Stimulated activated memory B cell treated with anti-CD40 and anti-IgM and Interleukin-4, amounts not matched to agents 10 μg/mL and 1 μg/mL and 100 μg/mL, for 72 hours (primary cell): Measurements from ENCODE around the gene ARMC9.
"Not testable (repeated sequence)": the region's sequence is repeated elsewhere in the genome, so short reads cannot be mapped to it uniquely, and the experiment has no call there.

Experiments
- ATAC-seq: fragments of 150-1000 bp; cut with Tn5 transposase; 2 replicates; pipeline ENCODE4 v1.10.0; 2021
- H3K27ac Mint-ChIP-seq: one replicate; pipeline ENCODE4 v1.8.0; 2022; ENCODE audit warnings: mild to moderate bottlenecking, mixed read lengths
- H3K27me3 Mint-ChIP-seq: one replicate; pipeline ENCODE4 v1.8.0; 2022; ENCODE audit warnings: mixed read lengths
- H3K36me3 Mint-ChIP-seq: one replicate; pipeline ENCODE4 v1.8.0; 2022; ENCODE audit warnings: mixed read lengths
- H3K4me1 Mint-ChIP-seq: one replicate; pipeline ENCODE4 v1.8.0; 2022; ENCODE audit warnings: mixed read lengths
- H3K4me3 Mint-ChIP-seq: one replicate; pipeline ENCODE4 v1.8.0; 2022; ENCODE audit warnings: mild to moderate bottlenecking, moderate library complexity, mixed read lengths
- H3K9me3 Mint-ChIP-seq: one replicate; pipeline ENCODE4 v1.8.0; 2022; ENCODE audit warnings: mixed read lengths

ARMC9 gene

GRCh38 chr2:231174211-231174651, 24.2 kb upstream of the ARMC9 start:
- Mint-ChIP-seq H3K4me3 (no peak overlapping the region), H3K9me3 (no peaks in the 10 kb centered on the region), H3K27me3 (no peaks in the 10 kb centered on the region), H3K4me1 (peaks cover 24% of the 10 kb centered on the region), H3K27ac (no peak overlapping the region), H3K36me3 (peaks cover 64% of the 10 kb centered on the region)
- ATAC-seq, result no peak

- Mint-ChIP-seq H3K36me3 (peaks cover 46% of the 10 kb centered on the region), H3K27me3 (no peaks in the 10 kb centered on the region), H3K4me3 (no peak overlapping the region), H3K9me3 (no peaks in the 10 kb centered on the region), H3K27ac (peak overlapping the region; percentile 7), H3K4me1 (peaks cover 39% of the 10 kb centered on the region)
- ATAC-seq, result no peak
Measured at GRCh38 chr2:231176066-231176465, 22.4 kb upstream of the ARMC9 start.

DNA sequence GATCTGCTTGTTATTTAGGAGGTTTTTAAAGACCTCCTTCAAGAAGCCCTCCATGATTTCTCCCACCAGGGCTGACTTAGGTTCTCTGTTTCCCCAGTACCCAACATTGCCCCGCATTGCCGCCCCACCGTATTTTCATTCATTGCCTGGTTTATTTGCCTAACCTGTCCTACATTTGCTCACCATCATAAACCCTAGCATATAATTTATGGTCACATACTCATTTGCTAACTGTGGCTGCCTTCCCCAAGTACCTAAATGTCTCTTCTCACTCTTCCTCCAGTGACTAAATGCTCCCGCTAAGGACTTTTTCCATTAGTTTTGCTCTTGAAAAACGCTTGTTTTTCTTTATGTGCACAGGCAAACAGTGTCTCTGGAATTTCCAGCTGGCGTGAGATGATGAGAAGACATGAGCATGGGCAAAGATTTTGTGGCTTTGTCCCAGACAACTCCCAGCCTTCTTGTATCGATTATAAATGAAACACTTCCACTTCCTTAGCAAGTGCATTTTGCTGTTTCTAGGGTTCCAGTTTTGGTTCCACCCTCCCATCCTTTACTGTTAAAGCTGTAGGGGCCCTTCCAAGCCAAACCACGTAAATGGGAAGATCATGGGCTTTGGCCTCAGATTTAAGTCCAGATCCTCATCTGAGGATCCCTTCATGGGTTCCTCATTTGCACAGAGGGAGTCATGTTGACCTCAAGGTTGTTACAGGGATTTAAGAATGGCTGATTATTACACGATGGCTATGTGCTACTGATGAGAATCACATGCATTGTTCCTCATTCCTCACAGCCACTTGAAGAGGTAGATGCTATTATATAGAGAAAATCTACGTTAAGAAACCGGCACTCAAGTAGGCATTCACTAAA, 21.0 kb upstream of the ARMC9 start:
- Mint-ChIP-seq H3K4me1 (peaks cover 49% of the 10 kb centered on the region), H3K36me3 (peaks cover 38% of the 10 kb centered on the region), H3K27ac (peak overlapping the region; percentile 50), H3K4me3 (no peak overlapping the region), H3K27me3 (no peaks in the 10 kb centered on the region), H3K9me3 (no peaks in the 10 kb centered on the region)
- no peak for ATAC-seq

DNA sequence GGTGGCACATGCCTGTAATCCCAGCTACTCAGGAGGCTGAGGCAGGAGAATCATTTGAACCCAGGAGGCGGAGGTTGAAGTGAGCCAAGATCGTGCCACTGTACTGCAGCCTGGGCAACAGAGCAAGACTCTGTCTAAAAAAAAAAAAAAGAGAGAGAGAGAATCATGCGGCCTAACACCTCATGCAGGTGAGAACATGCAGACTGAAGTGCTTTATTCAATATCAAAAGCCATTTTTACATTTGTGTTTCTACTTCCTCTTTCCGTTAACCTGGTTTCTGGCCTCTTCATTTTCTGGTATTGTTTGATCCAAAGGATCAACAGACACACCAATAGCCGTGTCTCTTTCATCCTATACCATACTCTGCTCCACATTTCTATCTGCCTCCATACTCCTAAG, 19.6 kb upstream of the ARMC9 start:
- Mint-ChIP-seq H3K36me3 (peaks cover 29% of the 10 kb centered on the region), H3K27ac (peak overlapping the region; percentile 84), H3K4me1 (peaks cover 57% of the 10 kb centered on the region)
- not testable (repeated sequence) for H3K27me3 Mint-ChIP-seq, H3K9me3 Mint-ChIP-seq, ATAC-seq, H3K4me3 Mint-ChIP-seq

- ATAC-seq, result peak; percentile 89
- Mint-ChIP-seq H3K4me3 (peak overlapping the region; percentile 36), H3K4me1 (peaks cover 57% of the 10 kb centered on the region), H3K27me3 (no peaks in the 10 kb centered on the region), H3K36me3 (peaks cover 5% of the 10 kb centered on the region), H3K9me3 (peaks cover 4% of the 10 kb centered on the region), H3K27ac (peak overlapping the region; percentile 84)
Measured at GRCh38 chr2:231181860-231182512, 16.4 kb upstream of the ARMC9 start.

GRCh38 chr2:231182513-231182899, 15.9 kb upstream of the ARMC9 start:
- ATAC-seq, result no peak

GRCh38 chr2:231183851-231184250, 14.6 kb upstream of the ARMC9 start:
- Mint-ChIP-seq H3K27me3 (peaks cover 17% of the 10 kb centered on the region), H3K4me1 (peaks cover 54% of the 10 kb centered on the region), H3K9me3 (peaks cover 4% of the 10 kb centered on the region), H3K36me3 (no peaks in the 10 kb centered on the region), H3K27ac (peak overlapping the region; percentile 84), H3K4me3 (no peak overlapping the region)
- ATAC-seq, result no peak

More at GRCh38 chr2:231182513-231182899, 15.9 kb upstream of the ARMC9 start:
- Mint-ChIP-seq H3K4me3 (no peak overlapping the region), H3K9me3 (peaks cover 4% of the 10 kb centered on the region), H3K27ac (peak overlapping the region; percentile 84), H3K4me1 (peaks cover 55% of the 10 kb centered on the region), H3K27me3 (peaks cover 3% of the 10 kb centered on the region), H3K36me3 (no peaks in the 10 kb centered on the region)

GRCh38 chr2:231184319-231184718, 14.1 kb upstream of the ARMC9 start:
- H3K9me3 Mint-ChIP-seq, result peaks cover 4% of the 10 kb centered on the region
- ATAC-seq, result no peak
- H3K27ac Mint-ChIP-seq, result peak overlapping the region; percentile 84
- no peak overlapping the region for H3K4me3 Mint-ChIP-seq
- H3K36me3 Mint-ChIP-seq, result no peaks in the 10 kb centered on the region
- peaks cover 21% of the 10 kb centered on the region for H3K27me3 Mint-ChIP-seq
- H3K4me1 Mint-ChIP-seq, result peaks cover 49% of the 10 kb centered on the region

- Mint-ChIP-seq H3K4me3 (no peak overlapping the region), H3K4me1 (peaks cover 41% of the 10 kb centered on the region), H3K9me3 (peaks cover 4% of the 10 kb centered on the region), H3K27me3 (peaks cover 30% of the 10 kb centered on the region), H3K36me3 (no peaks in the 10 kb centered on the region), H3K27ac (peak overlapping the region; percentile 53)
- ATAC-seq, result no peak
Measured at GRCh38 chr2:231185050-231185725, 13.2 kb upstream of the ARMC9 start.

- Mint-ChIP-seq H3K9me3 (peaks cover 4% of the 10 kb centered on the region), H3K4me3 (no peak overlapping the region), H3K36me3 (no peaks in the 10 kb centered on the region), H3K27ac (no peak overlapping the region), H3K4me1 (peaks cover 34% of the 10 kb centered on the region), H3K27me3 (peaks cover 35% of the 10 kb centered on the region)
- no peak for ATAC-seq
Measured at GRCh38 chr2:231185886-231186285, 12.5 kb upstream of the ARMC9 start.

GRCh38 chr2:231186325-231186724, 12.1 kb upstream of the ARMC9 start:
- H3K9me3 Mint-ChIP-seq, result peaks cover 4% of the 10 kb centered on the region
- peaks cover 32% of the 10 kb centered on the region for H3K4me1 Mint-ChIP-seq
- H3K36me3 Mint-ChIP-seq, result no peaks in the 10 kb centered on the region
- no peak overlapping the region for H3K27ac Mint-ChIP-seq
- no peak for ATAC-seq
- peaks cover 35% of the 10 kb centered on the region for H3K27me3 Mint-ChIP-seq
- H3K4me3 Mint-ChIP-seq, result no peak overlapping the region

- Mint-ChIP-seq H3K27me3 (peaks cover 47% of the 10 kb centered on the region), H3K27ac (no peak overlapping the region), H3K4me3 (no peak overlapping the region), H3K4me1 (peaks cover 17% of the 10 kb centered on the region), H3K9me3 (peaks cover under 1% of the 10 kb centered on the region), H3K36me3 (no peaks in the 10 kb centered on the region)
- ATAC-seq, result no peak
Measured at GRCh38 chr2:231187736-231188505, 10.5 kb upstream of the ARMC9 start.

- Mint-ChIP-seq H3K27ac (no peak overlapping the region), H3K4me3 (no peak overlapping the region), H3K36me3 (no peaks in the 10 kb centered on the region), H3K4me1 (peaks cover 15% of the 10 kb centered on the region), H3K27me3 (peaks cover 47% of the 10 kb centered on the region), H3K9me3 (no peaks in the 10 kb centered on the region)
- ATAC-seq, result no peak
Measured at GRCh38 chr2:231188506-231189170, 9.8 kb upstream of the ARMC9 start.

- H3K9me3 Mint-ChIP-seq, result no peaks in the 10 kb centered on the region
- H3K27me3 Mint-ChIP-seq, result peaks cover 47% of the 10 kb centered on the region
- no peak for ATAC-seq
- no peaks in the 10 kb centered on the region for H3K36me3 Mint-ChIP-seq
- no peak overlapping the region for H3K4me3 Mint-ChIP-seq
- peaks cover 15% of the 10 kb centered on the region for H3K4me1 Mint-ChIP-seq
- H3K27ac Mint-ChIP-seq, result no peak overlapping the region
Measured at GRCh38 chr2:231189171-231189530, 9.3 kb upstream of the ARMC9 start.
